Stimulated activated CD4-positive, alpha-beta T cell treated with anti-CD3 and anti-CD28 coated beads, Interleukin-15, amount 100 ng/mL, for 48 hours (primary cell): ENCODE results near the gene ZNF654.
"Not testable (repeated sequence)": the region's sequence is repeated elsewhere in the genome, so short reads cannot be mapped to it uniquely, and the experiment has no call there.

Experiments used
- DNase-seq, 2 donors: peaks; one replicate each; pipeline ENCODE4 v3.0.0-alpha.2; 2020; ENCODE audit warnings: low read depth in 2 of 2

ZNF654 gene

GRCh38 chr3:88059380-88060170, 520 bp downstream of the ZNF654 start:
- DNase-seq = no peak

GRCh38 chr3:88061746-88062145, 2.7 kb downstream of the ZNF654 start:
- DNase-seq = no peak

GRCh38 chr3:88075072-88075471, 16.0 kb downstream of the ZNF654 start:
- no peak for DNase-seq

GRCh38 chr3:88075497-88075896, 16.4 kb downstream of the ZNF654 start:
- DNase-seq = no peak

- no peak for DNase-seq
These were observed 17.7 kb downstream of the ZNF654 start for GRCh38 chr3:88076712-88077111.

- DNase-seq = no peak
These were observed 19.9 kb downstream of the ZNF654 start for GRCh38 chr3:88078932-88079331.

GRCh38 chr3:88082854-88083253, 23.8 kb downstream of the ZNF654 start:
- DNase-seq = no peak

GRCh38 chr3:88084097-88084501, 25.0 kb downstream of the ZNF654 start:
- DNase-seq = no peak

GRCh38 chr3:88090681-88091080, 31.6 kb downstream of the ZNF654 start:
- DNase-seq = no peak

- DNase-seq = no peak
These were observed 33.2 kb downstream of the ZNF654 start for GRCh38 chr3:88092270-88092669.

GRCh38 chr3:88093266-88093665, 34.2 kb downstream of the ZNF654 start:
- DNase-seq = no peak

GRCh38 chr3:88101142-88101541, 42.1 kb downstream of the ZNF654 start:
- no peak for DNase-seq

- no peak for DNase-seq
These were observed 46.3 kb downstream of the ZNF654 start for GRCh38 chr3:88105325-88105724.

- DNase-seq = no peak
These were observed 53.2 kb downstream of the ZNF654 start for GRCh38 chr3:88112289-88112688.

- peak; percentile 8 to 33 for DNase-seq
These were observed 54.5 kb downstream of the ZNF654 start for GRCh38 chr3:88113311-88114162.

GRCh38 chr3:88114878-88115549, 56.0 kb downstream of the ZNF654 start:
- no peak for DNase-seq

GRCh38 chr3:88117683-88118082, 58.6 kb downstream of the ZNF654 start:
- DNase-seq = no peak

GRCh38 chr3:88118603-88119002, 59.5 kb downstream of the ZNF654 start:
- DNase-seq = not testable (repeated sequence)

- DNase-seq = no peak
These were observed 64.5 kb downstream of the ZNF654 start for GRCh38 chr3:88123526-88123925.

GRCh38 chr3:88131695-88132094, 72.6 kb downstream of the ZNF654 start:
- DNase-seq = no peak

GRCh38 chr3:88132894-88133293, 73.8 kb downstream of the ZNF654 start:
- no peak for DNase-seq

GRCh38 chr3:88133711-88134263, 74.7 kb downstream of the ZNF654 start:
- DNase-seq = no peak
